GM23338 (cell line): ENCODE results near the gene GJC2. TPM values are rescaled to one million over a fixed set of nuclear protein-coding genes. Genes with fewer than 3 reads are reported as not detected.

Experiments
- ATAC-seq: fragments of 200-7000 bp; cut with Tn5 transposase; 3 replicates; pipeline ENCODE4 v1.9.1; 2020
- DNase-seq: peaks from one replicate; pipeline ENCODE4 v3.0.0-alpha.2; 2015; ENCODE audit warnings: low spot score
- H2AFZ ChIP-seq: fragments of 200-600 bp; sonication (generic); 2 replicates; pipeline ENCODE4 v1.8.0; 2016; ENCODE audit warnings: antibody characterized with exemption, mild to moderate bottlenecking, moderate library complexity
- H3F3A ChIP-seq: fragments of 200-600 bp; sonication (generic); replicated peaks from 2 replicates; pipeline ENCODE4 v1.8.0; 2017; ENCODE audit warnings: antibody characterized with exemption, mixed run types, low read depth
- H3K27ac ChIP-seq: fragments of 200-600 bp; sonication (generic); 2 replicates; pipeline ENCODE4 v1.6.1; 2016; ENCODE audit warnings: low read depth
- H3K27me3 ChIP-seq: fragments of 200-600 bp; sonication (generic); 2 replicates; pipeline ENCODE4 v1.8.0; 2016; ENCODE audit warnings: mild to moderate bottlenecking, mixed run types, moderate library complexity; ENCODE audit not compliant: insufficient read depth
- H3K36me3 ChIP-seq: fragments of 200-600 bp; sonication (generic); 2 replicates; pipeline ENCODE4 v1.8.0; 2016; ENCODE audit warnings: mild to moderate bottlenecking; ENCODE audit not compliant: insufficient read depth
- H3K4me1 ChIP-seq: fragments of 200-600 bp; sonication (generic); 2 replicates; pipeline ENCODE4 v1.8.0; 2016; ENCODE audit warnings: mild to moderate bottlenecking, moderate library complexity; ENCODE audit not compliant: insufficient read depth
- H3K4me2 ChIP-seq: fragments of 200-600 bp; sonication (generic); 2 replicates; pipeline ENCODE4 v1.7.1; 2017; ENCODE audit warnings: mixed run types
- H3K4me3 ChIP-seq: fragments of 200-600 bp; sonication (generic); 2 replicates; pipeline ENCODE4 v1.6.1; 2016; ENCODE audit warnings: mixed run types
- H3K79me2 ChIP-seq: fragments of 200-600 bp; sonication (generic); replicated peaks from 2 replicates; pipeline ENCODE4 v1.8.0; 2017; ENCODE audit warnings: mild to moderate bottlenecking; ENCODE audit not compliant: insufficient read depth
- H3K9me2 ChIP-seq: fragments of 200-600 bp; sonication (generic); 2 replicates; pipeline ENCODE4 v1.8.0; 2017; ENCODE audit not compliant: insufficient read depth
- H4K20me1 ChIP-seq: fragments of 200-600 bp; sonication (generic); replicated peaks from 2 replicates; pipeline ENCODE4 v1.8.0; 2017; ENCODE audit warnings: mild to moderate bottlenecking; ENCODE audit not compliant: insufficient read depth
- H3K27ac Mint-ChIP-seq: 2 replicates; pipeline ENCODE4 v1.8.0; 2020; ENCODE audit warnings: inconsistent platforms, mild to moderate bottlenecking, moderate library complexity, mixed read lengths
- H3K27me3 Mint-ChIP-seq: 3 replicates; pipeline ENCODE4 v1.8.0; 2022; ENCODE audit warnings: low read depth, mild to moderate bottlenecking, moderate library complexity, mixed read lengths, inconsistent platforms; ENCODE audit not compliant: insufficient read depth, poor library complexity
- H3K36me3 Mint-ChIP-seq: 3 replicates; pipeline ENCODE4 v1.8.0; 2021; ENCODE audit warnings: low read depth, mild to moderate bottlenecking, inconsistent platforms, moderate library complexity, mixed read lengths
- H3K4me1 Mint-ChIP-seq: 3 replicates; pipeline ENCODE4 v1.8.0; 2020; ENCODE audit warnings: mild to moderate bottlenecking, inconsistent platforms, mixed read lengths
- H3K4me3 Mint-ChIP-seq: 3 replicates; pipeline ENCODE4 v1.8.0; 2021; ENCODE audit warnings: moderate library complexity, mild to moderate bottlenecking, inconsistent platforms, mixed read lengths
- H3K9me3 Mint-ChIP-seq: 3 replicates; pipeline ENCODE4 v1.8.0; 2020; ENCODE audit warnings: moderate library complexity, mild to moderate bottlenecking, inconsistent platforms, mixed read lengths
- CREB1 ChIP-seq: fragments of 250-450 bp; sonication (Bioruptor Pico); IDR thresholded peaks from 2 replicates; pipeline ENCODE4 v1.5.0; 2020; ENCODE audit warnings: low read depth, mild to moderate bottlenecking, moderate library complexity
- EZH2 ChIP-seq: fragments of 200-600 bp; sonication (generic); IDR thresholded peaks from one replicate; pipeline ENCODE4 v1.8.0; 2017; ENCODE audit warnings: antibody characterized with exemption, mild to moderate bottlenecking, low read depth; ENCODE audit not compliant: unreplicated experiment
- EZH2phosphoT487 ChIP-seq: fragments of 200-600 bp; sonication (generic); IDR thresholded peaks from one replicate; pipeline ENCODE4 v1.8.1; 2018; ENCODE audit warnings: antibody characterized with exemption; ENCODE audit not compliant: unreplicated experiment
- JUNB ChIP-seq: IDR thresholded peaks from one replicate; pipeline ENCODE4 v1.6.1; 2016; ENCODE audit warnings: antibody characterized with exemption; ENCODE audit not compliant: unreplicated experiment
- NANOG ChIP-seq: IDR thresholded peaks from 2 replicates; pipeline ENCODE4 v1.6.1; 2016; ENCODE audit warnings: antibody characterized with exemption, borderline replicate concordance
- POLR2AphosphoS5 ChIP-seq: IDR thresholded peaks from 2 replicates; pipeline ENCODE4 v1.6.1; 2016; ENCODE audit warnings: antibody characterized with exemption, low read depth
- STAT1 ChIP-seq: IDR thresholded peaks from one replicate; pipeline ENCODE4 v1.6.1; 2016; ENCODE audit warnings: antibody characterized with exemption; ENCODE audit not compliant: unreplicated experiment
- ZNF114 ChIP-seq: fragments of 250-450 bp; sonication (Bioruptor Pico); IDR thresholded peaks from 2 replicates; pipeline ENCODE4 v1.5.0; 2020; ENCODE audit warnings: mild to moderate bottlenecking, moderate library complexity
- ZNF331 ChIP-seq: fragments of 250-450 bp; sonication (Bioruptor Pico); IDR thresholded peaks from 2 replicates; pipeline ENCODE4 v1.5.0; 2020; ENCODE audit warnings: low read depth, mild to moderate bottlenecking, moderate library complexity
- polyA plus RNA-seq: library from polyadenylated mRNA; unstranded; fragments of >200 nt; fragmentation: Nextera tagmentation; extraction: Ambion mirVana; gene quantifications from 2 replicates; pipeline ENCODE4 v1.2.1, GENCODE V29; 2016
- total RNA-seq: library from RNA; depleted of rRNA; stranded (reverse); fragments of >200 nt; shearing (Covaris generic); gene quantifications from 2 replicates; pipeline ENCODE4 v1.2.3, GENCODE V29; 2014
- TF ChIP-seq, protein P1 (sequence below): IDR thresholded peaks from one replicate; pipeline ENCODE4 v1.6.1; 2018; ENCODE audit warnings: antibody characterized with exemption; ENCODE audit not compliant: unreplicated experiment
- TF ChIP-seq, protein P2 (sequence below), 2 experiments: fragments of 200-600 bp in 1 of 2; sonication (generic) in 1 of 2; conservative IDR thresholded peaks; 2 replicates each; pipeline versions ENCODE4 v1.5.1 to v1.6.1; 2016 to 2017; ENCODE audit warnings: antibody characterized with exemption in 2 of 2, low read depth in 2 of 2, mild to moderate bottlenecking in 2 of 2, moderate library complexity in 1 of 2
- TF ChIP-seq, protein P3 (sequence below): fragments of 250-450 bp; sonication (Bioruptor Pico); IDR thresholded peaks from 2 replicates; pipeline ENCODE4 v1.5.0; 2020; ENCODE audit warnings: mild to moderate bottlenecking, moderate library complexity
- TF ChIP-seq, protein P4 (sequence below): IDR thresholded peaks from 2 replicates; pipeline ENCODE4 v1.6.1; 2016; ENCODE audit warnings: antibody characterized with exemption

The GJC2 gene
- total and polyA plus RNA-seq, 2 experiments from 2014 or later: 0.15 to 1.2 TPM

DNA sequence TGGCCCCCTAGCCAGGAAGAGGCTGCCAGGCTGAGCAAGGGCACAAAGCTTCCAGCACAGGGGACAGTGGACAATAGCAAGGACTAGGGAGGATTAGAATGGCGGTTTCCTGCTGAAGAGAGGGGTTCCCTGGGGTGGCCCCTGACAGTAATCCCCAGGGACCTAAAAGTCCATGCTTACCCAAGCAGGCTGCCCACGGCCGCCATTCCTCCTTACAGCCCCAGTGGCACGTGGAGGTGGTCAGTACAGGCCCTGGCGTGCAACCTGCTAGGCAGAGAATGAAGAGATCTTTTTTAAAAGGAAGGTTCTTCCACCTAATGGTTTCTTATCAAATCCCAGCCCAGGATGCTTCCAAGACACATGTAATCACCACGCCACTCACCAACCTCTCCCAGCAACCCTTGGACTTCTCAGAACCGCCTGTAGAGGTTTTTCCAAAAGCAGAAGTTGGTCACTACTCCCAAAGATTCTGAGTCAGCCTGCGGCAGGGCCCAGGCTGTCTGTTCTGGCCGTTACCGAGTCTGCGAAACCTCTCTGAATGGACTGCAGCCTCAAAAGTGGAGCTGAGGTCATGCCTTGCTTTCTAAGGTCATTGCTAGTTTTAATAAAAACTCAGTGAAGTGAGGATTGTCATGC is 41.6 kb upstream of the GJC2 start:
- H3K4me1 Mint-ChIP-seq: peaks cover 16% of the 10 kb centered on the region
- no peak overlapping the region for H2AFZ ChIP-seq
- H3K27ac Mint-ChIP-seq: peak overlapping the region; percentile 93; the same call in 1 of the 2 replicates
- H3F3A ChIP-seq: 0 out of 2 replicates have a peak, but pooled peaks cover 2% of the 10 kb centered on the region
- H3K27ac ChIP-seq: no peak overlapping the region
- H3K9me3 Mint-ChIP-seq: no peaks in the 10 kb centered on the region; the same call in 2 of the 3 replicates
- H3K79me2 ChIP-seq: peaks cover 8% of the 10 kb centered on the region
- H3K36me3 Mint-ChIP-seq: peaks cover 8% of the 10 kb centered on the region; the same call in 2 of the 3 replicates
- H3K4me3 ChIP-seq: peak overlapping the region; percentile 97
- TF ChIP-seq ZNF331 (no peak), ZNF114 (CRISPR knock-in tag) (no peak), EZH2 (no peak), EZH2phosphoT487 (no peak), JUNB (no peak), POLR2AphosphoS5 (no peak), CREB1 (CRISPR knock-in tag) (no peak), NANOG (no peak), STAT1 (no peak)
- TF ChIP-seq, protein P1, sequence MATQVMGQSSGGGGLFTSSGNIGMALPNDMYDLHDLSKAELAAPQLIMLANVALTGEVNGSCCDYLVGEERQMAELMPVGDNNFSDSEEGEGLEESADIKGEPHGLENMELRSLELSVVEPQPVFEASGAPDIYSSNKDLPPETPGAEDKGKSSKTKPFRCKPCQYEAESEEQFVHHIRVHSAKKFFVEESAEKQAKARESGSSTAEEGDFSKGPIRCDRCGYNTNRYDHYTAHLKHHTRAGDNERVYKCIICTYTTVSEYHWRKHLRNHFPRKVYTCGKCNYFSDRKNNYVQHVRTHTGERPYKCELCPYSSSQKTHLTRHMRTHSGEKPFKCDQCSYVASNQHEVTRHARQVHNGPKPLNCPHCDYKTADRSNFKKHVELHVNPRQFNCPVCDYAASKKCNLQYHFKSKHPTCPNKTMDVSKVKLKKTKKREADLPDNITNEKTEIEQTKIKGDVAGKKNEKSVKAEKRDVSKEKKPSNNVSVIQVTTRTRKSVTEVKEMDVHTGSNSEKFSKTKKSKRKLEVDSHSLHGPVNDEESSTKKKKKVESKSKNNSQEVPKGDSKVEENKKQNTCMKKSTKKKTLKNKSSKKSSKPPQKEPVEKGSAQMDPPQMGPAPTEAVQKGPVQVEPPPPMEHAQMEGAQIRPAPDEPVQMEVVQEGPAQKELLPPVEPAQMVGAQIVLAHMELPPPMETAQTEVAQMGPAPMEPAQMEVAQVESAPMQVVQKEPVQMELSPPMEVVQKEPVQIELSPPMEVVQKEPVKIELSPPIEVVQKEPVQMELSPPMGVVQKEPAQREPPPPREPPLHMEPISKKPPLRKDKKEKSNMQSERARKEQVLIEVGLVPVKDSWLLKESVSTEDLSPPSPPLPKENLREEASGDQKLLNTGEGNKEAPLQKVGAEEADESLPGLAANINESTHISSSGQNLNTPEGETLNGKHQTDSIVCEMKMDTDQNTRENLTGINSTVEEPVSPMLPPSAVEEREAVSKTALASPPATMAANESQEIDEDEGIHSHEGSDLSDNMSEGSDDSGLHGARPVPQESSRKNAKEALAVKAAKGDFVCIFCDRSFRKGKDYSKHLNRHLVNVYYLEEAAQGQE: no peak
- TF ChIP-seq, protein P2, sequence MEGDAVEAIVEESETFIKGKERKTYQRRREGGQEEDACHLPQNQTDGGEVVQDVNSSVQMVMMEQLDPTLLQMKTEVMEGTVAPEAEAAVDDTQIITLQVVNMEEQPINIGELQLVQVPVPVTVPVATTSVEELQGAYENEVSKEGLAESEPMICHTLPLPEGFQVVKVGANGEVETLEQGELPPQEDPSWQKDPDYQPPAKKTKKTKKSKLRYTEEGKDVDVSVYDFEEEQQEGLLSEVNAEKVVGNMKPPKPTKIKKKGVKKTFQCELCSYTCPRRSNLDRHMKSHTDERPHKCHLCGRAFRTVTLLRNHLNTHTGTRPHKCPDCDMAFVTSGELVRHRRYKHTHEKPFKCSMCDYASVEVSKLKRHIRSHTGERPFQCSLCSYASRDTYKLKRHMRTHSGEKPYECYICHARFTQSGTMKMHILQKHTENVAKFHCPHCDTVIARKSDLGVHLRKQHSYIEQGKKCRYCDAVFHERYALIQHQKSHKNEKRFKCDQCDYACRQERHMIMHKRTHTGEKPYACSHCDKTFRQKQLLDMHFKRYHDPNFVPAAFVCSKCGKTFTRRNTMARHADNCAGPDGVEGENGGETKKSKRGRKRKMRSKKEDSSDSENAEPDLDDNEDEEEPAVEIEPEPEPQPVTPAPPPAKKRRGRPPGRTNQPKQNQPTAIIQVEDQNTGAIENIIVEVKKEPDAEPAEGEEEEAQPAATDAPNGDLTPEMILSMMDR (conservative IDR thresholded peaks at IDR 0.05; ENCODE audit: low read depth in 2 of 2): no peak
- TF ChIP-seq, protein P3, sequence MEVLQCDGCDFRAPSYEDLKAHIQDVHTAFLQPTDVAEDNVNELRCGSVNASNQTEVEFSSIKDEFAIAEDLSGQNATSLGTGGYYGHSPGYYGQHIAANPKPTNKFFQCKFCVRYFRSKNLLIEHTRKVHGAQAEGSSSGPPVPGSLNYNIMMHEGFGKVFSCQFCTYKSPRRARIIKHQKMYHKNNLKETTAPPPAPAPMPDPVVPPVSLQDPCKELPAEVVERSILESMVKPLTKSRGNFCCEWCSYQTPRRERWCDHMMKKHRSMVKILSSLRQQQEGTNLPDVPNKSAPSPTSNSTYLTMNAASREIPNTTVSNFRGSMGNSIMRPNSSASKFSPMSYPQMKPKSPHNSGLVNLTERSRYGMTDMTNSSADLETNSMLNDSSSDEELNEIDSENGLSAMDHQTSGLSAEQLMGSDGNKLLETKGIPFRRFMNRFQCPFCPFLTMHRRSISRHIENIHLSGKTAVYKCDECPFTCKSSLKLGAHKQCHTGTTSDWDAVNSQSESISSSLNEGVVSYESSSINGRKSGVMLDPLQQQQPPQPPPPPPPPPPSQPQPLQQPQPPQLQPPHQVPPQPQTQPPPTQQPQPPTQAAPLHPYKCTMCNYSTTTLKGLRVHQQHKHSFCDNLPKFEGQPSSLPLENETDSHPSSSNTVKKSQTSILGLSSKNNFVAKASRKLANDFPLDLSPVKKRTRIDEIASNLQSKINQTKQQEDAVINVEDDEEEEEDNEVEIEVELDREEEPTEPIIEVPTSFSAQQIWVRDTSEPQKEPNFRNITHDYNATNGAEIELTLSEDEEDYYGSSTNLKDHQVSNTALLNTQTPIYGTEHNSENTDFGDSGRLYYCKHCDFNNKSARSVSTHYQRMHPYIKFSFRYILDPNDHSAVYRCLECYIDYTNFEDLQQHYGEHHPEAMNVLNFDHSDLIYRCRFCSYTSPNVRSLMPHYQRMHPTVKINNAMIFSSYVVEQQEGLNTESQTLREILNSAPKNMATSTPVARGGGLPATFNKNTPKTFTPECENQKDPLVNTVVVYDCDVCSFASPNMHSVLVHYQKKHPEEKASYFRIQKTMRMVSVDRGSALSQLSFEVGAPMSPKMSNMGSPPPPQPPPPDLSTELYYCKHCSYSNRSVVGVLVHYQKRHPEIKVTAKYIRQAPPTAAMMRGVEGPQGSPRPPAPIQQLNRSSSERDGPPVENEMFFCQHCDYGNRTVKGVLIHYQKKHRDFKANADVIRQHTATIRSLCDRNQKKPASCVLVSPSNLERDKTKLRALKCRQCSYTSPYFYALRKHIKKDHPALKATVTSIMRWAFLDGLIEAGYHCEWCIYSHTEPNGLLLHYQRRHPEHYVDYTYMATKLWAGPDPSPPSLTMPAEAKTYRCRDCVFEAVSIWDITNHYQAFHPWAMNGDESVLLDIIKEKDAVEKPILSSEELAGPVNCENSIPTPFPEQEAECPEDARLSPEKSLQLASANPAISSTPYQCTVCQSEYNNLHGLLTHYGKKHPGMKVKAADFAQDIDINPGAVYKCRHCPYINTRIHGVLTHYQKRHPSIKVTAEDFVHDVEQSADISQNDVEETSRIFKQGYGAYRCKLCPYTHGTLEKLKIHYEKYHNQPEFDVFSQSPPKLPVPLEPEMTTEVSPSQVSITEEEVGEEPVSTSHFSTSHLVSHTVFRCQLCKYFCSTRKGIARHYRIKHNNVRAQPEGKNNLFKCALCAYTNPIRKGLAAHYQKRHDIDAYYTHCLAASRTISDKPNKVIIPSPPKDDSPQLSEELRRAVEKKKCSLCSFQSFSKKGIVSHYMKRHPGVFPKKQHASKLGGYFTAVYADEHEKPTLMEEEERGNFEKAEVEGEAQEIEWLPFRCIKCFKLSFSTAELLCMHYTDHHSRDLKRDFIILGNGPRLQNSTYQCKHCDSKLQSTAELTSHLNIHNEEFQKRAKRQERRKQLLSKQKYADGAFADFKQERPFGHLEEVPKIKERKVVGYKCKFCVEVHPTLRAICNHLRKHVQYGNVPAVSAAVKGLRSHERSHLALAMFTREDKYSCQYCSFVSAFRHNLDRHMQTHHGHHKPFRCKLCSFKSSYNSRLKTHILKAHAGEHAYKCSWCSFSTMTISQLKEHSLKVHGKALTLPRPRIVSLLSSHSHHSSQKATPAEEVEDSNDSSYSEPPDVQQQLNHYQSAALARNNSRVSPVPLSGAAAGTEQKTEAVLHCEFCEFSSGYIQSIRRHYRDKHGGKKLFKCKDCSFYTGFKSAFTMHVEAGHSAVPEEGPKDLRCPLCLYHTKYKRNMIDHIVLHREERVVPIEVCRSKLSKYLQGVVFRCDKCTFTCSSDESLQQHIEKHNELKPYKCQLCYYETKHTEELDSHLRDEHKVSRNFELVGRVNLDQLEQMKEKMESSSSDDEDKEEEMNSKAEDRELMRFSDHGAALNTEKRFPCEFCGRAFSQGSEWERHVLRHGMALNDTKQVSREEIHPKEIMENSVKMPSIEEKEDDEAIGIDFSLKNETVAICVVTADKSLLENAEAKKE (CRISPR knock-in tag): no peak
- TF ChIP-seq, protein P4, sequence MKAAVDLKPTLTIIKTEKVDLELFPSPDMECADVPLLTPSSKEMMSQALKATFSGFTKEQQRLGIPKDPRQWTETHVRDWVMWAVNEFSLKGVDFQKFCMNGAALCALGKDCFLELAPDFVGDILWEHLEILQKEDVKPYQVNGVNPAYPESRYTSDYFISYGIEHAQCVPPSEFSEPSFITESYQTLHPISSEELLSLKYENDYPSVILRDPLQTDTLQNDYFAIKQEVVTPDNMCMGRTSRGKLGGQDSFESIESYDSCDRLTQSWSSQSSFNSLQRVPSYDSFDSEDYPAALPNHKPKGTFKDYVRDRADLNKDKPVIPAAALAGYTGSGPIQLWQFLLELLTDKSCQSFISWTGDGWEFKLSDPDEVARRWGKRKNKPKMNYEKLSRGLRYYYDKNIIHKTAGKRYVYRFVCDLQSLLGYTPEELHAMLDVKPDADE: no peak
- DNase-seq (no peak), ATAC-seq (no peak)
- H3K4me1 ChIP-seq: peaks cover 7% of the 10 kb centered on the region; the same call in 1 of the 2 replicates
- peaks cover 10% of the 10 kb centered on the region; the same call in 1 of the 2 replicates for H3K27me3 ChIP-seq
- H3K4me2 ChIP-seq: peak overlapping the region; percentile 94
- H4K20me1 ChIP-seq: no peaks in the 10 kb centered on the region; the same call in 1 of the 2 replicates
- H3K9me2 ChIP-seq: no peaks in the 10 kb centered on the region
- H3K4me3 Mint-ChIP-seq: peak overlapping the region; percentile 93
- H3K27me3 Mint-ChIP-seq: peaks cover 22% of the 10 kb centered on the region
- H3K36me3 ChIP-seq: no peaks in the 10 kb centered on the region
